Stimulated activated CD4-positive, alpha-beta T cell treated with anti-CD3 and anti-CD28 coated beads, Interleukin-1b, Interleukin-23, amount 100 ng/mL, for 24 hours (primary cell): ENCODE measurements around the gene ATP6V1C2.
"Not testable (repeated sequence)": the region's sequence is repeated elsewhere in the genome, so short reads cannot be mapped to it uniquely, and the experiment has no call there.

ENCODE experiments used
- DNase-seq, 4 experiments: peaks; one replicate each; pipeline ENCODE4 v3.0.0-alpha.2; 2020; ENCODE audit warnings: low read depth in 4 of 4, low spot score in 1 of 4

ATP6V1C2 gene

GRCh38 chr2:10812362-10813162 is 91.1 kb downstream of the ATP6V1C2 start, which contains the start of gene PDIA6:
PDIA6 (minus strand) TSS chr2:10812785; CDS start chr2:10812696, 89 bp downstream.
- peak; percentile 85 to 92 (median 88) for DNase-seq

- not testable (repeated sequence) for DNase-seq
Measured at GRCh38 chr2:10813163-10814138, 92.0 kb downstream of the ATP6V1C2 start.

- no peak for DNase-seq
Measured at GRCh38 chr2:10814142-10814541, 92.7 kb downstream of the ATP6V1C2 start.

GRCh38 chr2:10814571-10815331 is 93.3 kb downstream of the ATP6V1C2 start:
- DNase-seq, result no peak

GRCh38 chr2:10817413-10817812 is 96.0 kb downstream of the ATP6V1C2 start:
- no peak for DNase-seq

GRCh38 chr2:10818305-10818704 is 96.9 kb downstream of the ATP6V1C2 start:
- DNase-seq, result not testable (repeated sequence)

- DNase-seq, result no peak
Measured at GRCh38 chr2:10818984-10819383, 97.6 kb downstream of the ATP6V1C2 start.

- DNase-seq, result no peak
Measured at GRCh38 chr2:10819714-10820314, 98.4 kb downstream of the ATP6V1C2 start.

- no peak for DNase-seq
Measured at GRCh38 chr2:10820562-10820961, 99.1 kb downstream of the ATP6V1C2 start.

- DNase-seq, result no peak
Measured at GRCh38 chr2:10820978-10821695, 99.7 kb downstream of the ATP6V1C2 start.

GRCh38 chr2:10824191-10824590 is 102.8 kb downstream of the ATP6V1C2 start:
- DNase-seq, result no peak

- no peak for DNase-seq
Measured at GRCh38 chr2:10826026-10826425, 104.6 kb downstream of the ATP6V1C2 start.

- DNase-seq, result no peak
Measured at GRCh38 chr2:10826625-10827024, 105.2 kb downstream of the ATP6V1C2 start.

- no peak for DNase-seq
Measured at GRCh38 chr2:10828346-10828745, 106.9 kb downstream of the ATP6V1C2 start.

GRCh38 chr2:10829299-10829698 is 107.9 kb downstream of the ATP6V1C2 start:
- no peak for DNase-seq

- no peak for DNase-seq
Measured at GRCh38 chr2:10830203-10830602, 108.8 kb downstream of the ATP6V1C2 start.

- DNase-seq, result no peak
Measured at GRCh38 chr2:10830641-10831399, 109.4 kb downstream of the ATP6V1C2 start.

- DNase-seq, result no peak
Measured at GRCh38 chr2:10831400-10831985, 110.1 kb downstream of the ATP6V1C2 start.
